Measurements from ENCODE around the gene SLC46A3.

The SLC46A3 gene

GRCh38 chr13:28735481-28736029, 16.8 kb upstream of the SLC46A3 start:
- TF ChIP-seq CTCF (IDR thresholded peaks at IDR 0.05; ENCODE audit: insufficient read depth, low read length, missing control alignments): no peak
- no peak for DNase-seq (ENCODE audit: low read depth, low spot score)
- POLR2A ChIA-PET: no interaction called here
- H3K4me3 ChIP-seq (ENCODE audit: low read depth, low read length): no peak overlapping the region
- CTCF ChIA-PET: interaction anchor here (0.9 kb wide), 1 partner anchor 9 kb away, joined by 3 read pairs; no protein-coding TSS in a partner anchor

GRCh38 chr13:28734906-28735305, 16.1 kb upstream of the SLC46A3 start:
- POLR2A ChIA-PET: no interaction called here
- no peak for DNase-seq (ENCODE audit: low read depth, low spot score)
- no peak for TF ChIP-seq CTCF (IDR thresholded peaks at IDR 0.05; ENCODE audit: insufficient read depth, low read length, missing control alignments)
- CTCF ChIA-PET: interaction anchor here (0.9 to 1.3 kb wide), 2 partner anchors 9 to 16 kb away, joined by 3 read pairs; partner anchors contain the start of gene SLC46A3
- H3K4me3 ChIP-seq (ENCODE audit: low read depth, low read length): no peak overlapping the region

GRCh38 chr13:28730762-28731161, 12.0 kb upstream of the SLC46A3 start:
- ChIA-PET POLR2A (no interaction called here), CTCF (no interaction called here)
- no peak for DNase-seq (ENCODE audit: low read depth, low spot score)
- no peak overlapping the region for H3K4me3 ChIP-seq (ENCODE audit: low read depth, low read length)
- no peak for TF ChIP-seq CTCF (IDR thresholded peaks at IDR 0.05; ENCODE audit: insufficient read depth, low read length, missing control alignments)

- ChIA-PET POLR2A (no interaction called here), CTCF (no interaction called here)
- no peak for TF ChIP-seq CTCF (IDR thresholded peaks at IDR 0.05; ENCODE audit: insufficient read depth, low read length, missing control alignments)
- H3K4me3 ChIP-seq (ENCODE audit: low read depth, low read length): no peak overlapping the region
- DNase-seq (ENCODE audit: low read depth, low spot score): no peak
Measured at GRCh38 chr13:28729541-28729940, 10.8 kb upstream of the SLC46A3 start.

GRCh38 chr13:28728642-28729041, 9.9 kb upstream of the SLC46A3 start:
- no peak for TF ChIP-seq CTCF (IDR thresholded peaks at IDR 0.05; ENCODE audit: insufficient read depth, low read length, missing control alignments)
- no peak overlapping the region for H3K4me3 ChIP-seq (ENCODE audit: low read depth, low read length)
- DNase-seq (ENCODE audit: low read depth, low spot score): no peak
- ChIA-PET POLR2A (no interaction called here), CTCF (interaction anchor here (1.2 kb wide), 1 partner anchor 55 kb away, joined by 3 read pairs; no protein-coding TSS in a partner anchor)

- no peak for TF ChIP-seq CTCF (IDR thresholded peaks at IDR 0.05; ENCODE audit: insufficient read depth, low read length, missing control alignments)
- no peak for DNase-seq (ENCODE audit: low read depth, low spot score)
- no peak overlapping the region for H3K4me3 ChIP-seq (ENCODE audit: low read depth, low read length)
- ChIA-PET POLR2A (no interaction called here), CTCF (no interaction called here)
Measured at GRCh38 chr13:28725046-28725610, 6.4 kb upstream of the SLC46A3 start.
